ENCODE results near the gene AP1G2.

- TF ChIP-seq POLR2AphosphoS5 (IDR thresholded peaks at IDR 0.05), result no peak
- no peak for TF ChIP-seq RAD21 (conservative IDR thresholded peaks at IDR 0.05)
- no peak for TF ChIP-seq MXI1 (conservative IDR thresholded peaks at IDR 0.05; ENCODE audit: poor library complexity, severe bottlenecking)
- no peak for TF ChIP-seq SMC3 (conservative IDR thresholded peaks at IDR 0.05; ENCODE audit: poor library complexity)
Measured at GRCh38 chr14:23557946-23558345, 9.6 kb downstream of the AP1G2 start.
